Measurements from ENCODE around the gene SLC9A7.
"Not testable (repeated sequence)": the region's sequence is repeated elsewhere in the genome, so short reads cannot be mapped to it uniquely, and the experiment has no call there.

SLC9A7 gene

DNA sequence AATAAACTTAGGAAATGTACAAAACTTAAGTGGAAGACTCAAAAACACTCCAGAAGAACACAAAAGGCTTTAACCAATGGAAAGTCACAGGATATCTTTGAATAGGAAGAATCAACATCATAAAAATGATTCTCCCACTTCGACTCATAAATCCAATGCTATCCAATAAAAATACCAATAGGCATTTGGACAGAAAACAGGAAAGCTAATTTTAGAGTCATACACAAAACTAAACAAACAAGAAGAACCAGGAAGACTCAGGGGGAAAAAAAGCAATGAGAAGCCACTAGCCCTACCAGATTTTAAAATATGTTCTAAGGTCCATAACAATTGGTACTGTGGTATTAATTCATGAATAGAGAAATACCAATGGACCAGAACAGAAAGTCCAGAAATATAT lies 28.2 kb downstream of the SLC9A7 start:
- no peak overlapping the region for H3K4me3 ChIP-seq (ENCODE audit: low read depth, low read length)
- H3K36me3 ChIP-seq, result no peaks in the 10 kb centered on the region
- no peaks in the 10 kb centered on the region for H3K4me1 ChIP-seq
- H3K9me3 ChIP-seq, result no peaks in the 10 kb centered on the region
- no peak for DNase-seq
- no peaks in the 10 kb centered on the region for H3K27me3 ChIP-seq
- TF ChIP-seq, protein P1, sequence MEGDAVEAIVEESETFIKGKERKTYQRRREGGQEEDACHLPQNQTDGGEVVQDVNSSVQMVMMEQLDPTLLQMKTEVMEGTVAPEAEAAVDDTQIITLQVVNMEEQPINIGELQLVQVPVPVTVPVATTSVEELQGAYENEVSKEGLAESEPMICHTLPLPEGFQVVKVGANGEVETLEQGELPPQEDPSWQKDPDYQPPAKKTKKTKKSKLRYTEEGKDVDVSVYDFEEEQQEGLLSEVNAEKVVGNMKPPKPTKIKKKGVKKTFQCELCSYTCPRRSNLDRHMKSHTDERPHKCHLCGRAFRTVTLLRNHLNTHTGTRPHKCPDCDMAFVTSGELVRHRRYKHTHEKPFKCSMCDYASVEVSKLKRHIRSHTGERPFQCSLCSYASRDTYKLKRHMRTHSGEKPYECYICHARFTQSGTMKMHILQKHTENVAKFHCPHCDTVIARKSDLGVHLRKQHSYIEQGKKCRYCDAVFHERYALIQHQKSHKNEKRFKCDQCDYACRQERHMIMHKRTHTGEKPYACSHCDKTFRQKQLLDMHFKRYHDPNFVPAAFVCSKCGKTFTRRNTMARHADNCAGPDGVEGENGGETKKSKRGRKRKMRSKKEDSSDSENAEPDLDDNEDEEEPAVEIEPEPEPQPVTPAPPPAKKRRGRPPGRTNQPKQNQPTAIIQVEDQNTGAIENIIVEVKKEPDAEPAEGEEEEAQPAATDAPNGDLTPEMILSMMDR (IDR thresholded peaks at IDR 0.05; ENCODE audit: low read depth, low read length), result no peak

DNA sequence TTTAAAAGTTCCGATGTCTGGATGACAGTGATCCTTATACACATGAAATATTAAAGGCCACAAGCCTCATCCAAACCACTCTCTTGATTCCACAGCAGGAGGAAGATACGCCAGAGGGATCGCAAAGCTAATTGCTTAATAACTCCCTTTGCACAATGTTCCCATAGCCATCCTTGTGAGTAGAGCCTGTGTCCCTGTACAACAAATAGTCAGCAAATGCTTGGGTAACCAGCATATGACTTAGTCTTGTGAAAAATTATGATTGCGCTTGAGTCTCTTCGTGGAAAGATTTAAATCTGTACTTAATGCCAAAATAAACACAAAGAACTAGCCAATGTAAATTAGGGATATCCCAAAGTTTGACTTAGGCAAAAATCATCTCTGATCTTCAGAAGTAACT lies 31.5 kb downstream of the SLC9A7 start:
- Histone ChIP-seq H3K4me3 (ENCODE audit: low read depth, low read length) (no peak overlapping the region), H3K27me3 (no peaks in the 10 kb centered on the region), H3K36me3 (no peaks in the 10 kb centered on the region), H3K9me3 (no peaks in the 10 kb centered on the region), H3K4me1 (no peaks in the 10 kb centered on the region)
- no peak for DNase-seq
- TF ChIP-seq, protein P1 (IDR thresholded peaks at IDR 0.05; ENCODE audit: low read depth, low read length), result no peak

DNA sequence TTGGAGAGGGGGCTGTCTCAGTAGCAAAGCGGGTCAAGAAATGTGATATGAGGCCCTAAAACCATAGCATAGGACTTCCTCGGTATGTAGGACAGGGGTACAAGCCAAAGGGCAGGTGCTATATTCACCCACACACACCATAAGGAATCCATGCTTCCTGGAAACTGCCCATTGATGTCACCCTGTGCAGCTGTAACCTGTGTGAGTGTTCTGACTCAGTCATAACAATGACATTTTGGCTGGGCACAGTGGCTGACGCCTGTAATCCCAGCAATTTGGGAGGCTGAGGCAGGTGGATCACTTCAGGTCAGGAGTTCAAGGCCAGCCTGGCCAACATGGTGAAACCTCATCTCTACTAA lies 35.4 kb downstream of the SLC9A7 start:
- not testable (repeated sequence) for H3K36me3 ChIP-seq; H3K4me3 ChIP-seq (ENCODE audit: low read depth, low read length); H3K27me3 ChIP-seq; DNase-seq; H3K9me3 ChIP-seq; H3K4me1 ChIP-seq

DNA sequence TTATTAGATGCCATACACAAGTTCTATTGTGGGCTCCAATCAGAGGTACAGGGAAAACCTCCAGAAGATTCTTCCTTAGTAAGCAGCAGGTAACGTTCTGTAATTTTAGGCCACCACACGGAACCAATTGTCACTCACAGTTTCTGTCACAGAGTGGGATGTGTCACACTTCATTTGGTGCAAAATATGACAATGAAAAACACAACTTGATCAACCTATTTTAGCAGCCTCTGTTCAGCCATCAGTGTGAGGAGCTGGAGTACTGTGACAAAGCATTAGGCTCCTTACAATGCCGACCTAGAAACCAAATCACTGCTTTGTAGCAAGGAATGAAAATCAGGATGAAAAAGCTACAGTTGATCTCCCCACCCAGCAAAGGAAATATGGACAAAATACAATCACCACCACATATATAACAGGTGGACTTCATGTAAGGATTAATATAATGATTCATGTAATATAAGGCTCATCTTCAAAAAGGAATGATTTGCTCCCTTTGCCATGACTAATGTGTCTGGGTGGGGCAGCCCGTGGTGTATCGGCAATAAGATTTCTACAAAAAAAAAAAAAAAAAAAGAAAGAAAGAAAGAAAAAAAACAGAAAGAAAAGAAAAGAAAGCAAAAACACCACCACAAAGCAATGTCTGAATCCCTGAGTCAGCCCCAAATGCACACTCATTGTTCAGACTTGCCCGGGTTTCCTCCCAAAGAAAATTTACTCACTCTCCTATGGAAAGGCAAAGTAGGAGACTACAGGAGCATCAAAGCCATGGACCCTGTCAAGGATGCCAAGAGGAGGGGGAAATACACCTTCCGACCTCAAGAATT lies 36.0 kb downstream of the SLC9A7 start:
- no peaks in the 10 kb centered on the region for H3K27me3 ChIP-seq
- H3K4me3 ChIP-seq (ENCODE audit: low read depth, low read length), result no peak overlapping the region
- H3K4me1 ChIP-seq, result no peaks in the 10 kb centered on the region
- no peaks in the 10 kb centered on the region for H3K36me3 ChIP-seq
- no peak for DNase-seq
- H3K9me3 ChIP-seq, result no peaks in the 10 kb centered on the region
- TF ChIP-seq, protein P1 (IDR thresholded peaks at IDR 0.05; ENCODE audit: low read depth, low read length), result no peak

DNA sequence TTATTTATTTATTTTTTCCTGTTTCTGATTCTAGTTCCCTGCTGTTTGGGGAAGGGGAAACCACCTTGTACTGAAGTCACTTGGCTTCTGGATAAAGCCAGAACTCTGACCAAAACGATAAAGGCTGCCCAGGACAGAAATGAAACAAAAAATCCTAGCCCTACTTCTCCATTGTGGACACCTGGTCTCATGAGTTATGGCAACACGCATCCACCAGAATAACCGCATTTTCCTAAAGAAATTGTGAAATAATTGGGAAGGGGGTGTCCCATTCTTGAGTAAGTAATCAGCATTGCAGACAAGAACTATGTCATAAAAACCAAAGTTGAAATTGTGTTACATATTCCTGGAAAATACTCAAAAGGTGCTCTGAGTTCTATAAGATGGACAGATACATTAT lies 42.1 kb downstream of the SLC9A7 start:
- Histone ChIP-seq H3K27me3 (no peaks in the 10 kb centered on the region), H3K4me3 (ENCODE audit: low read depth, low read length) (no peak overlapping the region), H3K9me3 (no peaks in the 10 kb centered on the region), H3K4me1 (no peaks in the 10 kb centered on the region), H3K36me3 (no peaks in the 10 kb centered on the region)
- TF ChIP-seq, protein P1 (IDR thresholded peaks at IDR 0.05; ENCODE audit: low read depth, low read length), result no peak
- DNase-seq, result no peak

DNA sequence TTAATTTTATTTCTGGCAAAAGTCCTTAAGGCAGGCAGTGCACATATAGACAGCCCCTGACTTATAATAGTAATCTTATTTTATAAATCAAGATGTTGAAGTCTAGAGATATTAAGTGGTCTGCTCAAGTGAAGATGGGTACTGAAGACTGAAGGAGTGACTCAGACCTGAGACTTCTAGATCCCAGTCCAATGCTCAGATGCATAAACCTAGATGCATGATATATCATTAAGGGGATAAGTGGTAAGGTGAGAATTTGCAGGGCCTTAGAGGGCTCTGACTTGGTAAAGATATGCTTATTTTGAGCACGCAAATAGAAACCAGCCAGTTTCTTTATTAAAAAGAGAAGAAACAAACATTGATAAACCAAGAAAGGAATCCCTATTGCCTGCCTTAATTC lies 42.9 kb downstream of the SLC9A7 start:
- TF ChIP-seq, protein P1 (IDR thresholded peaks at IDR 0.05; ENCODE audit: low read depth, low read length), result no peak
- no peaks in the 10 kb centered on the region for H3K27me3 ChIP-seq
- no peak for DNase-seq
- no peak overlapping the region for H3K4me3 ChIP-seq (ENCODE audit: low read depth, low read length)
- H3K9me3 ChIP-seq, result no peaks in the 10 kb centered on the region
- H3K4me1 ChIP-seq, result no peaks in the 10 kb centered on the region
- H3K36me3 ChIP-seq, result no peaks in the 10 kb centered on the region
